SK-N-SH treated with all-trans-retinoic acid at 6 μM for 48 hours (cell line): ENCODE measurements around the gene ZNF536.

Experiments
- ATAC-seq: fragments of 200-7000 bp; cut with Tn5 transposase; 3 replicates; pipeline ENCODE4 v1.9.1; 2020; ENCODE audit warnings: mild to moderate bottlenecking, moderate library complexity
- ARNTL ChIP-seq: fragments of 450-650 bp; formaldehyde crosslinking; IDR thresholded peaks from 2 replicates; pipeline ENCODE4 v1.5.0; 2020; ENCODE audit warnings: low read depth, mild to moderate bottlenecking, moderate library complexity, borderline replicate concordance
- BACH2 ChIP-seq: fragments of 250-450 bp; sonication (Bioruptor Pico); IDR thresholded peaks from 2 replicates; pipeline ENCODE4 v1.9.0; 2021; ENCODE audit warnings: mild to moderate bottlenecking, borderline replicate concordance
- CSDC2 ChIP-seq: fragments of 250-450 bp; sonication (Bioruptor Pico); IDR thresholded peaks from 2 replicates; pipeline ENCODE4 v1.5.0; 2020; ENCODE audit warnings: mild to moderate bottlenecking, moderate library complexity
- ESRRG ChIP-seq: fragments of 250-450 bp; sonication (Bioruptor Pico); IDR thresholded peaks from 2 replicates; pipeline ENCODE4 v1.6.1; 2021; ENCODE audit warnings: mild to moderate bottlenecking
- ISL1 ChIP-seq: fragments of 250-450 bp; sonication (Bioruptor Pico); IDR thresholded peaks from 2 replicates; pipeline ENCODE4 v2.1.2; 2022; ENCODE audit warnings: mild to moderate bottlenecking, moderate library complexity
- OSR1 ChIP-seq: fragments of 250-450 bp; sonication (Bioruptor Pico); IDR thresholded peaks from 2 replicates; pipeline ENCODE4 v1.8.0; 2022; ENCODE audit warnings: moderate library complexity, mild to moderate bottlenecking, inconsistent platforms
- PPARA ChIP-seq: fragments of 250-450 bp; sonication (Bioruptor Pico); IDR thresholded peaks from 2 replicates; pipeline ENCODE4 v1.5.0; 2020; ENCODE audit warnings: mild to moderate bottlenecking, borderline replicate concordance
- SNAI2 ChIP-seq: fragments of 250-450 bp; sonication (Bioruptor Pico); IDR thresholded peaks from 2 replicates; pipeline ENCODE4 v1.5.0; 2020; ENCODE audit warnings: mild to moderate bottlenecking, moderate library complexity
- TCF4 ChIP-seq: fragments of 250-450 bp; sonication (Bioruptor Pico); IDR thresholded peaks from 2 replicates; pipeline ENCODE4 v1.8.0; 2021; ENCODE audit warnings: mild to moderate bottlenecking, moderate library complexity, borderline replicate concordance
- TOX ChIP-seq: fragments of 250-450 bp; sonication (Bioruptor Pico); IDR thresholded peaks from 2 replicates; pipeline ENCODE4 v1.8.0; 2021; ENCODE audit warnings: mild to moderate bottlenecking, moderate library complexity, borderline replicate concordance
- ZC3H10 ChIP-seq: fragments of 250-450 bp; sonication (Bioruptor Pico); IDR thresholded peaks from 2 replicates; pipeline ENCODE4 v1.5.1; 2021; ENCODE audit warnings: mild to moderate bottlenecking, moderate library complexity
- ZFP3 ChIP-seq: fragments of 250-450 bp; sonication (Bioruptor Pico); IDR thresholded peaks from 2 replicates; pipeline ENCODE4 v1.5.0; 2020; ENCODE audit warnings: mild to moderate bottlenecking, moderate library complexity
- ZFP30 ChIP-seq: fragments of 450-650 bp; formaldehyde crosslinking; IDR thresholded peaks from 2 replicates; pipeline ENCODE4 v1.5.0; 2022; ENCODE audit warnings: mild to moderate bottlenecking, moderate library complexity
- ZNF565 ChIP-seq: fragments of 450-650 bp; formaldehyde crosslinking; conservative IDR thresholded peaks from 2 replicates; pipeline ENCODE4 v1.5.0; 2020; ENCODE audit warnings: low read depth, mild to moderate bottlenecking, moderate library complexity
- ZNF70 ChIP-seq: fragments of 450-650 bp; formaldehyde crosslinking; IDR thresholded peaks from 2 replicates; pipeline ENCODE4 v1.5.0; 2020; ENCODE audit warnings: mild to moderate bottlenecking, moderate library complexity
- ZNF8 ChIP-seq: fragments of 450-650 bp; formaldehyde crosslinking; IDR thresholded peaks from 2 replicates; pipeline ENCODE4 v1.5.0; 2020; ENCODE audit warnings: mild to moderate bottlenecking, moderate library complexity
- TF ChIP-seq, protein P1 (sequence below): fragments of 250-450 bp; sonication (Bioruptor Pico); IDR thresholded peaks from 2 replicates; pipeline ENCODE4 v1.8.0; 2021; ENCODE audit warnings: low read depth, mild to moderate bottlenecking, moderate library complexity, borderline replicate concordance
- TF ChIP-seq, protein P2 (sequence below): fragments of 250-450 bp; sonication (Bioruptor Pico); IDR thresholded peaks from 2 replicates; pipeline ENCODE4 v1.8.0; 2020; ENCODE audit warnings: mild to moderate bottlenecking, moderate library complexity, borderline replicate concordance
- TF ChIP-seq, protein P3 (sequence below): fragments of 250-450 bp; sonication (Bioruptor Pico); IDR thresholded peaks from 2 replicates; pipeline ENCODE4 v1.5.0; 2020; ENCODE audit warnings: mild to moderate bottlenecking, moderate library complexity
- TF ChIP-seq, protein P4 (sequence below): fragments of 250-450 bp; sonication (Bioruptor Pico); IDR thresholded peaks from 2 replicates; pipeline ENCODE4 v1.5.1; 2021; ENCODE audit warnings: mild to moderate bottlenecking, moderate library complexity
- TF ChIP-seq, protein P5 (sequence below): fragments of 250-450 bp; sonication (Bioruptor Pico); IDR thresholded peaks from 2 replicates; pipeline ENCODE4 v1.5.1; 2020; ENCODE audit warnings: low read depth, mild to moderate bottlenecking, moderate library complexity

The ZNF536 gene

DNA sequence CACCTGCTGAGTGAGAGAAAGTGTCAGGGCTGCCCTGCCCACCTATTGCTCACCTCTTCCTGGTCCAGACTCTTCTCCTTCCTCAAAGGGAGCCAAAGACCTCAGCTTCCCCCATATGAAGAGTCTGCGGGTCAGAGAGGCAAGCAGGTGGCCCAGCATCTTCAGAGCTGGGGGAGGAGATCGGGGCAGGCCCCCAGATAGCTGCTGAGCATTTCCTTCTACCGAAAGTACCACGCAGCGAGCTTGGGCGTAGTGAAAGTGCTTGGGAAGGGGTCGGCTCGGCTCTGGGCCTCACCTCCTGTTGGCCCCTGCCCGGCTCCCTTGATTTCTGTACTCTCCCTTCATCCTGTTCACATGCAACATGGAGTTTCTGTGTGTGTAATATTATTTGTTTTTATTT lies 12.2 kb upstream of the ZNF536 start:
- no peak for ATAC-seq
- no peak for TF ChIP-seq ZFP3
- no peak for TF ChIP-seq ISL1 (CRISPR knock-in tag)
- no peak for TF ChIP-seq ARNTL (CRISPR knock-in tag)
- no peak for TF ChIP-seq TCF4 (CRISPR knock-in tag)
- no peak for TF ChIP-seq ZNF8 (CRISPR knock-in tag)
- TF ChIP-seq, protein P1, sequence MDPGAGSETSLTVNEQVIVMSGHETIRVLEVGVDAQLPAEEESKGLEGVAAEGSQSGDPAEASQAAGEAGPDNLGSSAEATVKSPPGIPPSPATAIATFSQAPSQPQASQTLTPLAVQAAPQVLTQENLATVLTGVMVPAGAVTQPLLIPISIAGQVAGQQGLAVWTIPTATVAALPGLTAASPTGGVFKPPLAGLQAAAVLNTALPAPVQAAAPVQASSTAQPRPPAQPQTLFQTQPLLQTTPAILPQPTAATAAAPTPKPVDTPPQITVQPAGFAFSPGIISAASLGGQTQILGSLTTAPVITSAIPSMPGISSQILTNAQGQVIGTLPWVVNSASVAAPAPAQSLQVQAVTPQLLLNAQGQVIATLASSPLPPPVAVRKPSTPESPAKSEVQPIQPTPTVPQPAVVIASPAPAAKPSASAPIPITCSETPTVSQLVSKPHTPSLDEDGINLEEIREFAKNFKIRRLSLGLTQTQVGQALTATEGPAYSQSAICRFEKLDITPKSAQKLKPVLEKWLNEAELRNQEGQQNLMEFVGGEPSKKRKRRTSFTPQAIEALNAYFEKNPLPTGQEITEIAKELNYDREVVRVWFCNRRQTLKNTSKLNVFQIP (CRISPR knock-in tag) = no peak
- TF ChIP-seq ZC3H10 (CRISPR knock-in tag) = no peak

DNA sequence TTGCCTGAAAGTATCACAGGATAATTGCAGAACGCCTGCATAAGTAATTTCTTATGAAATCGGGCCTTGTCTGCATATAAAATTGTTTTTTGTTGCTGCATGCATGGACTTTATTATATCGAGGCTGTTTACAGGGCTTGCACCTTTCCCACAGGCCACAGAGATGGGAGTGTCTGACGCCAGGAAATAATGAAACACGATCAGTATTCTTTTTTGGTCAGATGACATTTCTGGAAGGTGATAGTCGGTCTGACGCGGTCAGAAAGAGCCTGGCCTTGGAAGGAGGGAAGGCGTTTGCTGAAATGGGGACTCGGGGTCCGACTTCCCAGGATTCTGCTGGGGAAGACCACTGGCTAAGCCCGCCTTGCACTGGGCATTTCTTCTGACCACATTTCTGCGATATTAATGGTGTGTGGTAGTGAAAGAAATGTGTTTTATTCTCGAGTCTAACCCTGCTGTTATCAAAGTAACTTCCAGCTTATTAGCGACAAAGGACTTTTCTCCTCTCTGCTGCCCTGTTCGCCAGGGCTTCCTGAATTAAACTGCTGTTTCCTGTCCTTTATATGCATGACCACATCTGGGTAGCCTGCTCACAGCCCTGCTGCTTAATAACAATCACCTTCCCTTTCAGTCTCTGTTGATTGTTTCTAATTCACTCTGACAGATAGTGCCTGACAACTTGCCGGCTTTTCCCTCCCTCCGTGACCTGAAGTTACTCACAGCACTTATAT lies 11.6 kb upstream of the ZNF536 start:
- TF ChIP-seq ZNF70 (CRISPR knock-in tag) (no peak), TCF4 (CRISPR knock-in tag) (peak; percentile 64; the same call in 1 of the 2 replicates), TOX (no peak), ESRRG (no peak), CSDC2 (CRISPR knock-in tag) (no peak), ZNF565 (CRISPR knock-in tag) (no peak), ZFP30 (CRISPR knock-in tag) (no peak), ZFP3 (no peak), OSR1 (CRISPR knock-in tag) (no peak)
- TF ChIP-seq, protein P2, sequence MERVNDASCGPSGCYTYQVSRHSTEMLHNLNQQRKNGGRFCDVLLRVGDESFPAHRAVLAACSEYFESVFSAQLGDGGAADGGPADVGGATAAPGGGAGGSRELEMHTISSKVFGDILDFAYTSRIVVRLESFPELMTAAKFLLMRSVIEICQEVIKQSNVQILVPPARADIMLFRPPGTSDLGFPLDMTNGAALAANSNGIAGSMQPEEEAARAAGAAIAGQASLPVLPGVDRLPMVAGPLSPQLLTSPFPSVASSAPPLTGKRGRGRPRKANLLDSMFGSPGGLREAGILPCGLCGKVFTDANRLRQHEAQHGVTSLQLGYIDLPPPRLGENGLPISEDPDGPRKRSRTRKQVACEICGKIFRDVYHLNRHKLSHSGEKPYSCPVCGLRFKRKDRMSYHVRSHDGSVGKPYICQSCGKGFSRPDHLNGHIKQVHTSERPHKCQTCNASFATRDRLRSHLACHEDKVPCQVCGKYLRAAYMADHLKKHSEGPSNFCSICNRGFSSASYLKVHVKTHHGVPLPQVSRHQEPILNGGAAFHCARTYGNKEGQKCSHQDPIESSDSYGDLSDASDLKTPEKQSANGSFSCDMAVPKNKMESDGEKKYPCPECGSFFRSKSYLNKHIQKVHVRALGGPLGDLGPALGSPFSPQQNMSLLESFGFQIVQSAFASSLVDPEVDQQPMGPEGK = no peak
- TF ChIP-seq, protein P3, sequence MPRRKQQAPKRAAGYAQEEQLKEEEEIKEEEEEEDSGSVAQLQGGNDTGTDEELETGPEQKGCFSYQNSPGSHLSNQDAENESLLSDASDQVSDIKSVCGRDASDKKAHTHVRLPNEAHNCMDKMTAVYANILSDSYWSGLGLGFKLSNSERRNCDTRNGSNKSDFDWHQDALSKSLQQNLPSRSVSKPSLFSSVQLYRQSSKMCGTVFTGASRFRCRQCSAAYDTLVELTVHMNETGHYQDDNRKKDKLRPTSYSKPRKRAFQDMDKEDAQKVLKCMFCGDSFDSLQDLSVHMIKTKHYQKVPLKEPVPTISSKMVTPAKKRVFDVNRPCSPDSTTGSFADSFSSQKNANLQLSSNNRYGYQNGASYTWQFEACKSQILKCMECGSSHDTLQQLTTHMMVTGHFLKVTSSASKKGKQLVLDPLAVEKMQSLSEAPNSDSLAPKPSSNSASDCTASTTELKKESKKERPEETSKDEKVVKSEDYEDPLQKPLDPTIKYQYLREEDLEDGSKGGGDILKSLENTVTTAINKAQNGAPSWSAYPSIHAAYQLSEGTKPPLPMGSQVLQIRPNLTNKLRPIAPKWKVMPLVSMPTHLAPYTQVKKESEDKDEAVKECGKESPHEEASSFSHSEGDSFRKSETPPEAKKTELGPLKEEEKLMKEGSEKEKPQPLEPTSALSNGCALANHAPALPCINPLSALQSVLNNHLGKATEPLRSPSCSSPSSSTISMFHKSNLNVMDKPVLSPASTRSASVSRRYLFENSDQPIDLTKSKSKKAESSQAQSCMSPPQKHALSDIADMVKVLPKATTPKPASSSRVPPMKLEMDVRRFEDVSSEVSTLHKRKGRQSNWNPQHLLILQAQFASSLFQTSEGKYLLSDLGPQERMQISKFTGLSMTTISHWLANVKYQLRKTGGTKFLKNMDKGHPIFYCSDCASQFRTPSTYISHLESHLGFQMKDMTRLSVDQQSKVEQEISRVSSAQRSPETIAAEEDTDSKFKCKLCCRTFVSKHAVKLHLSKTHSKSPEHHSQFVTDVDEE (CRISPR knock-in tag) = peak; percentile 48; the same call in 1 of the 2 replicates
- TF ChIP-seq, protein P4, sequence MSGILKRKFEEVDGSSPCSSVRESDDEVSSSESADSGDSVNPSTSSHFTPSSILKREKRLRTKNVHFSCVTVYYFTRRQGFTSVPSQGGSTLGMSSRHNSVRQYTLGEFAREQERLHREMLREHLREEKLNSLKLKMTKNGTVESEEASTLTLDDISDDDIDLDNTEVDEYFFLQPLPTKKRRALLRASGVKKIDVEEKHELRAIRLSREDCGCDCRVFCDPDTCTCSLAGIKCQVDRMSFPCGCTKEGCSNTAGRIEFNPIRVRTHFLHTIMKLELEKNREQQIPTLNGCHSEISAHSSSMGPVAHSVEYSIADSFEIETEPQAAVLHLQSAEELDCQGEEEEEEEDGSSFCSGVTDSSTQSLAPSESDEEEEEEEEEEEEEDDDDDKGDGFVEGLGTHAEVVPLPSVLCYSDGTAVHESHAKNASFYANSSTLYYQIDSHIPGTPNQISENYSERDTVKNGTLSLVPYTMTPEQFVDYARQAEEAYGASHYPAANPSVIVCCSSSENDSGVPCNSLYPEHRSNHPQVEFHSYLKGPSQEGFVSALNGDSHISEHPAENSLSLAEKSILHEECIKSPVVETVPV (CRISPR knock-in tag) = no peak
- TF ChIP-seq, protein P5, sequence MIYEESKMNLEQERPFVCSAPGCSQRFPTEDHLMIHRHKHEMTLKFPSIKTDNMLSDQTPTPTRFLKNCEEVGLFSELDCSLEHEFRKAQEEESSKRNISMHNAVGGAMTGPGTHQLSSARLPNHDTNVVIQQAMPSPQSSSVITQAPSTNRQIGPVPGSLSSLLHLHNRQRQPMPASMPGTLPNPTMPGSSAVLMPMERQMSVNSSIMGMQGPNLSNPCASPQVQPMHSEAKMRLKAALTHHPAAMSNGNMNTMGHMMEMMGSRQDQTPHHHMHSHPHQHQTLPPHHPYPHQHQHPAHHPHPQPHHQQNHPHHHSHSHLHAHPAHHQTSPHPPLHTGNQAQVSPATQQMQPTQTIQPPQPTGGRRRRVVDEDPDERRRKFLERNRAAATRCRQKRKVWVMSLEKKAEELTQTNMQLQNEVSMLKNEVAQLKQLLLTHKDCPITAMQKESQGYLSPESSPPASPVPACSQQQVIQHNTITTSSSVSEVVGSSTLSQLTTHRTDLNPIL (CRISPR knock-in tag) = no peak
- no peak; the same call in 2 of the 3 replicates for ATAC-seq

DNA sequence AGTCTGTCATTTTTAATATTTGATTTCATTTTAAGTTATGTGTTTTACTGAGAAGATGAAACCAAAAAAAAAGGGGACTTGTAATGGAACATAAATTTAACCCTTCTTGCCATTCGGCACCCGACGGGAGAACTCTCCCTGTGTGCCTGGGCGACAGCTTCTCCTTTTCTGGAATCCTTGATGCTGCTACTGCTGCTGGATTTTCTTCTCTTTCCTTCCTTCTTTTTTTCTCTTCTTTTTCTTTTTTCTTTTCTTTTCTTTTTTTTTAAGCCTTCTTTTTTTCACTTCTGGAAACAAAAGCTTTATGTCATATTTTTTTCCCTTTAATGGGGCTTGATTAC lies 11.1 kb upstream of the ZNF536 start:
- no peak for ATAC-seq
- TF ChIP-seq ARNTL (CRISPR knock-in tag) (no peak), CSDC2 (CRISPR knock-in tag) (no peak), PPARA (CRISPR knock-in tag) (no peak), TOX (no peak), BACH2 (CRISPR knock-in tag) (no peak), ZFP3 (no peak), ZC3H10 (CRISPR knock-in tag) (no peak), ESRRG (no peak), ZNF70 (CRISPR knock-in tag) (no peak), SNAI2 (CRISPR knock-in tag) (no peak)
- TF ChIP-seq, protein P3 (CRISPR knock-in tag) = no peak
- TF ChIP-seq, protein P2 = no peak
- TF ChIP-seq, protein P4 (CRISPR knock-in tag) = no peak
